AG09309 (cell line): ENCODE results near the gene RAC3.

Experiments used
- DNase-seq: peaks from one replicate; pipeline ENCODE4 v3.0.0-alpha.2; 2010; ENCODE audit warnings: low read depth
- H3K4me3 ChIP-seq: 2 replicates; pipeline ENCODE4 v1.5.1; 2011; ENCODE audit warnings: mild to moderate bottlenecking, low read depth, low read length, moderate library complexity; ENCODE audit not compliant: control insufficient read depth
- CTCF ChIP-seq: IDR thresholded peaks from 2 replicates; pipeline ENCODE4 v1.5.1; 2011; ENCODE audit warnings: mild to moderate bottlenecking, low read depth, low read length, inconsistent platforms; ENCODE audit not compliant: insufficient read depth, control insufficient read depth; ENCODE audit errors: missing control alignments

The RAC3 gene

GRCh38 chr17:82058230-82058854 lies 26.9 kb downstream of the RAC3 start:
- TF ChIP-seq CTCF = no peak
- DNase-seq = no peak
- no peak overlapping the region for H3K4me3 ChIP-seq

- no peak for DNase-seq
- H3K4me3 ChIP-seq = no peak overlapping the region
- TF ChIP-seq CTCF = no peak
Measured at GRCh38 chr17:82058855-82059249, 27.4 kb downstream of the RAC3 start.

- TF ChIP-seq CTCF = no peak
- no peak for DNase-seq
- H3K4me3 ChIP-seq = no peak overlapping the region
Measured at GRCh38 chr17:82059272-82060000, 28.0 kb downstream of the RAC3 start.

GRCh38 chr17:82060001-82060380 lies 28.5 kb downstream of the RAC3 start:
- H3K4me3 ChIP-seq = no peak overlapping the region
- no peak for TF ChIP-seq CTCF
- no peak for DNase-seq

- no peak for DNase-seq
- no peak for TF ChIP-seq CTCF
- no peak overlapping the region for H3K4me3 ChIP-seq
Measured at GRCh38 chr17:82060614-82061013, 29.1 kb downstream of the RAC3 start.

GRCh38 chr17:82061047-82061925 lies 29.8 kb downstream of the RAC3 start:
- no peak for DNase-seq
- no peak overlapping the region for H3K4me3 ChIP-seq
- no peak for TF ChIP-seq CTCF
